NK-92 treated with Interleukin-12 subunit alpha and Interleukin-12 subunit beta, amount 100 ng/mL, for 24 hours (cell line): ENCODE measurements around the gene TOM1L1.

Experiments
- DNase-seq: peaks from one replicate; lab custom pipeline; 2025; lab: John Stamatoyannopoulos, UW

The TOM1L1 gene

GRCh38 chr17:54992797-54993639, 92.4 kb downstream of the TOM1L1 start:
- DNase-seq: no peak

- DNase-seq: no peak
These were observed 95.8 kb downstream of the TOM1L1 start for GRCh38 chr17:54996441-54996840.

- no peak for DNase-seq
These were observed 101.8 kb downstream of the TOM1L1 start for GRCh38 chr17:55002458-55002857.

DNA sequence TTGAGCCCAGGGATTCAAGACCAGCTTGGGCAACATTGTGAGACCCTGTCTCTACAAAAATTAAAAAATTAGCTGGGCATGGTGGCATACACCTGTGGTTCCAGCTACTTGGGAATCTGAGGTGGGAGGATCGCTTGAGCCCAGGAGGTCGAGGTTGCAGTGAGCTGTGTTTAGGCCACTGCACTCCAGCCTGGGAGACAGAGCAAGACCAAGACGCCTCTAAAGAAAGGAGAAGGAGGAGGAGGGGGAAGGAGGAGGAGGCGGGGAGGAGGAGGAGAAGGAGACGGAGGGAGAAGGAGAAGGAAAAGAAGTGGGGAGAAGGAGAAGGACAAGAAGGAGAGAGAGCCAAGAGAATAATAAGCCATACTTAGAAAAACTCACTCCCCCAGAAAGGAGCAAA, 103.8 kb downstream of the TOM1L1 start:
- DNase-seq: no peak

DNA sequence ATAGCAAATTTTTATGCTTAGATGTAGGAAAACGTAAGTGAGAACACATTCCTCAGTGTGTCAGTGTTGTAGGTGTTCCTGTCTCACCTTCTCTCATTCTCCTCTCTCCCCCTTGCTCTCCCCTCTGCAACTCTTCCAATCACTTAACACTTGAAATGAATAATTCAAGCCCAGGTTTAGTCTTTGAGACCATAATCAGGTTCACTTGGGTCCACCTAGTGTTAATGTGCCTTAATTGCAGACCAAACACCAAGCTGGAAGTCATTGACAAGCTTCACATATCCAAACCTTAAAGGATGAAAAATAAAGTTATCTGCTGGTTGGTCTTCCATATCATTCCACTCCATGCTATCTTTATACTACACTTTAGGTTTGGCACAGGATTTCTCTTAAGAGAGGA, 104.9 kb downstream of the TOM1L1 start:
- DNase-seq: no peak
